Activated CD4-positive, CD25-positive, alpha-beta regulatory T cell treated with anti-CD3 and anti-CD28 coated beads, Interleukin-2, amount 50 U/mL, for 24 hours (primary cell): Measurements from ENCODE around the gene PITPNC1.
"Not testable (repeated sequence)": the region's sequence is repeated elsewhere in the genome, so short reads cannot be mapped to it uniquely, and the experiment has no call there.

ENCODE experiments used
- ATAC-seq, 2 donors: fragments of 150-1000 bp; cut with Tn5 transposase; one replicate each; pipeline ENCODE4 v1.10.0; 2021; ENCODE audit warnings: mild to moderate bottlenecking in 1 of 2, moderate library complexity in 1 of 2

PITPNC1 gene

DNA sequence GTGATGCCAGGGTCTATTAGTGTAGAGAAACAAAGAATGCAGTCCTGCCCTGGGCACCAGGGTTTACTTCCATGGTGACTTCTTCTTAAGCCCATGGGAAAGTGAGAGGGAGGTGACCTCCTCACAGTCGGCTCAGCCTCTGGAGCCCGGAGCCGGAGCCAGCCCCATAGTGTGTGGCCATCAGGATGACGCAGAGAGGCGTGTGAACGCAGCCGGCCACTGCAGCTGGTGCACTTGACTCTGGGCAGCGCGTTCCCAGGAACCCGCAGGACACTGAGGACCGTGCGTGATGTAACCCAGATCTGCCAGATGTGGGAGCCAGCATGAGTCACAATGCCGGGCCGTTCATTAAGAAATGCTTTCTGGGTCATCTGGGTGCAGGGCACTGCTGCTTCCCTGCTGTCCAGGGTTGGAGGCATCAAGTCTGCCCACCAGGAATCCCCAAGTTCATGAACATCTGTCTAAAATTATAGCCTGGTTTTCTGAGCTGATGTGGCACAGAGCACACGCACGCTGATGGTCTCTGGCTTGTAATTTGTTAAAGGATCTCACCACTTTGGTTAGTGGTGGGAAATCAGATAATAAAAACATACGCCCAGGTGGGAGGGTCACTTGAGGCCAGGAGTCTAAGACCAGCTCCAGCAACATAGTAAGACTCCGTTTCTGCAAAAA lies 114.1 kb downstream of the PITPNC1 start:
- no peak for ATAC-seq

DNA sequence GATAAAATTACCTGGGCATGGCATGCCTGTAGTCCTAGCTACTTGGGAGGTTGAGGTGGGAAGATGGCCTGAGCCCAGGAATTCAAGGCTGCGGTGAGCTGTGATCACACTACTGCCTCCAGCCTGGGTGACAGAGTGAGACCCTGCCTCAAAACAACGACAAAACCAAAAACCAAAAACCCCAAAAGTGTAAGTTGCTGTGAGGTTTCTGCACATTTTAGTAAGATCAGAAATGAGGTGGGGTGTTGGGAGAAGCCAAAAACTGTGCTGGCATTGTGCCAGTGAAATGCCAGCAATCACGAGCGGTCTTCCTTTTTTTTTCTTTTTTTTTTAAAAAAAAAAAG lies 114.6 kb downstream of the PITPNC1 start:
- no peak for ATAC-seq

DNA sequence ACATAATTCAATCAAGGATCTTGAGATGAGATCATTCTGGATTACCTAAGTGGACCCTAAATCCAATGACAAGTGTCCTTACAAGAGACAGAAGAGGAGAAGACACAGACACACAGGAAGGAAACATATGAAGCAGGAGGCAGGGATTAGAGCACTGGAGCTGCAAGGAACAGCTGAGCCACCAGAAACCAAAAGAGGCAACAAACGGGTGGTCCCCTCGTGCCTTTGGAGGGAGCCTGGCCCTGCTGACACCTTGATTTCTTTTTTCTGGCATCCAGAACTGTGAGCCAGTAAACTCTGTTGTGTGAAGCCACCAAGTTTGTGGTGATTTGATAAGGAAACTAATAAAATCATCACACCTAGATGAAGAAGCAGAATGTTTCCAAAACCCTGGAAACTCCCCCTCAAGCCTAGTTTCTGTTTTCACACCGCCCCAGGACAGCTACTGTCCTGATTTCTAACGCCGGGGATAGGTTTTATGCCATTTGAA lies 115.2 kb downstream of the PITPNC1 start:
- ATAC-seq, result no peak

DNA sequence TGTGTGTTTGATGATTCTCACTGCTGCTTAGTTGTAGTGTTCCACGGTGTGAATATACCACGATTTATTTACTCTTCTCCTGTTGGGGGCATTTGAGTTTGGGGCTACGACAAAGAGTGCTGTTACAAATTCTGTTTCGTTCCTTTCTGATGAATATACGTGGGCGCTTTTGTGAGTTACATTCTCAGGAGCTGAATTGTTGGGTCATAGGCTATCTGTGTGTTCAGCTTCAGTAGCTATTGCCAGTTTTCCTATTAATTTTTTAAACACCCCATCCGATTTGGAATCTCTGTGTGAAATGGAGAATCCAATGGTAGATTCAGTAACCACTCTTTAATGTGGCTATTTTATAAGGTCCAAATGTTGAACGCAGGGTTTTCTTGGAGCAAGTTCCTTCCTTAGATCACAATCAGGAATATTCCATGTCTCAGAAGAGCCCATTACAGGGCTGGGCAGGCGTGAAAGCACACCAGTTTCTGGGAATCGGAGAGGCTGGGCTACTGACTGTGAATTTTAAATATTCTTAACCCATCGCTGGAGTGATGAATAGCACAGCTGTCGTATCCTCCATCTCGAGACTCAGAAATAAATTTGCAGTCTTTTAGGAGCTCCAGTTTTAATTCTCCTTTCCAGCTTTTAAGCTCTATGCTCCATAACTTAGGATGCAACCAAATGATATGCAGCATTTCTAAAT lies 115.9 kb downstream of the PITPNC1 start:
- no peak for ATAC-seq

DNA sequence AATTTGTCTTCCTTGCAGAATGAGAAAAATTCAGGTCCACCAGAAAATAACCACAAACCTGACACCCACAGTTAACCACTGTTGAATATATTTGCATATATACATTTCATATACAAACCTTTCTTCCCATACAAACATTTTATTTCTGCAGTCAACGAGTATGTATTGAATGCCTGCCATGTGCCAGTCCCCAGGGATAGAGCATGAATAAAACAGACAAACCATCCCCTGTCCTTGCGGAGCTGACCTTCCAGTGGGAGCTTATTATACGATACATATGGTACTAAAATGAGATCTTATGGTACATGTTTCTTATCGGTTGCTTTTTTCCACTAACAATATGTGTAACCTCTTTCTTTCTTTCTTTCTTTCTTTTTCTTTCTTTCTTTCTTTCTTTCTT lies 116.7 kb downstream of the PITPNC1 start:
- ATAC-seq, result no peak

DNA sequence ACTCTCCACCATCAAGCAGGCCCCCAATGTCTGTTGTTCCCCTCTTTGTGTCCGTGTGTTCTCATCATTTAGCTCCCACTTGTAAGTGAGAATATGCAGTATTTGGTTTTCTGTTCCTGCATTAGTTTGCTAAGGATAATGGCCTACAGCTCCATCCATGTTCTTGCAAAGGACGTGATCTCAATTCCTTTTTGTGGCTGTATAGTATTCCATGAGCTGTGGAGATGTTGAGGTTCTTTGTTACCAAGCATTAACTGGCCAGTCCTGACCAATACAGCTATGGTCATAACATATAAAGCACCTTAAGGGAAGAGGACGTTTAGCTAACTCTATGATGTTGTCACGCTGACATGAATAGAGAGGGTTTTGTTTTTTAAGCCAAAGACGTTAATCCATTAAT lies 118.5 kb downstream of the PITPNC1 start:
- ATAC-seq, result not testable (repeated sequence)

DNA sequence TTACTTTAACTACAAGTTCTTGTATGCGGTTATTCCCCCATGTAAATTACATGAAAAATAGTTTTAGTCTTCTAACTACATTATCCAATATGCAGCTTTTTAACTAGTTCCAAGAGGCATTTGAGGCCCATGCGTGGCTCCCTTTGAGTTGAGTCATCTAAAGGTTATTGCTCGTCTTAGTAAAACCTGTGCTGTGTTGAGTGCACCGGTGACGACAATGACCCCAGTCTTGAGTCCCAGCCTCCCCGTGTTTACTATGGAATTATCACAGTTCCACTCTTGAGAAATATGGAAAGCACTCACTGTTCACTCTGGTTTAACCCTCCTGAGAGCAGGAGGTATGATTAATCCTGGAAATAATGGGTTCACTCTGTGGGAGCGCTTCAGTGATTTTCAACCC lies 119.2 kb downstream of the PITPNC1 start:
- ATAC-seq, result no peak

DNA sequence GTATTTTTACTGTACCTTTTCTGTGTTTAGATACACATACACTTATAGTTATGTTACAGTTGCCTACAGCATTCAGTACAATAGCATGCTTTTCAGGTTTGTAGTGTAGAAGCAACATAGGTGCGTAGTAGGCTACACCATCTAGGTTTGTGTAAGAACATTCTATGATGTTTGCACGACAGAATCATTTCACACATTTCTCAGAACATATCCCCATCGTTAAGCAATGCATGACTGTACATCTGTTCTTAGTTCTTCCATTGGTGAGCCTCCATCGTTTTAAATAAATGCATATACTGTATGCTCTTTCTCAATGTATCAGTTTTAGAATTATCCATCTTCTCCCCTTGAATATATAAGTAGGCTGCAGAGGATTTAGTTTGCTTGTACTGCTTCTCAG lies 122.6 kb downstream of the PITPNC1 start:
- ATAC-seq, result no peak

DNA sequence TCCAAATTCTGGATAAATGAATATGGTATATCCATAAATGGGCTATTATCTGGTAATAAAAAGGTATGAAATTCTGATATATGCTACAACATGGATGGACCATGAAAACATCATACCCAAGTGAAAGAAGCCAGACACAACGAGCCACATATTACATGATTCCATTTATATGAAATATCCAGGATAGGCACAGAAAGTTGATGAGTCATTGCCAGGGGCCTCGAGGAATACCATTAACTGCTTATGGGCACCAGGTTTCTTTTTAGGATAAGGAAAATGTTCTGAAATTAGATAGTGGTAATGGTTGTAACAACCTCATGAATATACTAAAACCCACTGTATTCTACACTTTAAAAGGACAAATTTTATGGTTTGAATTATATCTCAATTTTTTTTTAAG lies 123.2 kb downstream of the PITPNC1 start:
- no peak for ATAC-seq

DNA sequence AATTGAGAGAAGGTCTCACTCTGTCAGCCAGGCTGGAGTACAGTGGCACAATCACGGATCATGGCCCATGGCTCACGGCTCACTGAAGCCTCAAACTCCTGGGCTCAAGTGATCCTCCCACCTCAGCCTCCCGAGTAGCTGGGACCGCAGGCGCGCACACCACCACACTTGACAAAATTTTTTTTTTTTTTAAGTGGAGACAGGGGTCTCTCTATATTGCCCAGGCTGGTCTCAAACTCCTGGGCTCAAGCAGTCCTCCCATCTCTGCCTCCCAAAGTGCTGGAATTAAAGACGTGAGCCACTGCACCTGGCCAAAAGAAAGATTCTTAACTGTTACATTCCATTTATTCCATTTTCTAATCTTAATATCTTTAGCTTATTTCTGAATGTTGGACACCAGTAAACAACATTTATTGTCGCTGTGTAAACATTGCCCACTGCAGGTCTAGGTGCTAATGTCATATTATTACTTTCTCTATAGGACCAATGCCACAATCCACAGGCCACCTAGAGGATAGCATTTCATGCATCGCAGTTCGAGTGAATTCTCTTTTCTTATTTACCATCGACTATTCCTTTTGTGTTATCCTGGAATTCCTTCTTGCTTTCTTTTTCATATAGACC lies 123.7 kb downstream of the PITPNC1 start:
- no peak for ATAC-seq

DNA sequence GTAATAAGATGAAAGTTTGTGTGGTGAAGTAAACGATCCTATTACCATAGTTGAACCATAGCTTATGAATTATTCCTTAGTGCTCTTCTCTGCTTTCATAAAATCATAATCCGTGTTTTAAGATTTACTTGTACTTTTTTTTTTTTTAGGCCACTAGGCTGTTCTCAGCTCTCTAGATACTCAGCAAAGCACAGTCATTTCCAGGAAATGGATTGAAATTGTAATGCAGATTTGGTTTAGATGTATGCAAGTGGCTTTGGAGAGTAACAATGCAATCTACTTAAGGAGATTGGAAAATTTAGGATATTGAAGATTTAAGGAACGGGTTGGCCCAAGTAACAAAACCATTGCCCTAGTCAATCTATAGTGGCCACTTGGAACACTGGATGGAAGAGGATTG lies 125.1 kb downstream of the PITPNC1 start:
- ATAC-seq, result no peak

DNA sequence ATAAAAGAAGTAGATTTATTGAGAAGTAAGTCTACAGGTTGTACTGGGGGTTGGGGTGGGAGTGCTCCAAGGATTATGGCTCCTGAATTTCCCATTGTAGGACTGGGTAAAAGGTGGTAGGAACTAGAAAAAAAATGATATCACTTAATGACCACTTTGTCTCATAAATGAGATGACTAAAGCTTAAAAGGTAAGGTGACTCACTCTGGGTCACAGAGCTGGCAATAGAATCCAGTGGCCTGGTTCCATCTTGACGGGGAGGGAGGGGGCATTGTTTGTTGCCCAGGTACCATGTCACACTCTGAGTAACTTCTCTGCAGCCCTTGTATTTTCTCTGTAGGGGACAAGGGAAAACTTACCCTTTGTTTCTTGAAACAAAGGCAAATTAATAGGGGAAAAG lies 126.1 kb downstream of the PITPNC1 start:
- ATAC-seq, result peak; percentile 55 to 75

DNA sequence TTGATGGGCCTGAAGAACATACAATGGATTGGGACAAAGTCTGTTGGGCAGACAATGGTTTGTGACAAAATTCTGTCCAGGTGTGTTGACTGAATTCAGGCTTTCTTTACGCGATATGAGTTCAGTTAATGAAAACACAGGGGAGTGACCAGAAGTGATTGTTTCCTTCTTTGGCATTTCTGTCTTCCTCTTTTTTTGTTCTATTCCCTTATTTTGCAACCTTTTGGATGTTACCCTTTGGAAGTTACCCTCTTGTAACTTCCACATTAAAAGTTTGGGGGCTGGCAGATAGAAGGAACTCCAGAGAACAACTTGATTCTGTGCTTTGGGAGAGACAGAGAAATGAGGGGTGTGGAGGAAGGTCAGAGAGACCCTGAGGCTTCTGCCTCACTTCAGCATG lies 126.7 kb downstream of the PITPNC1 start:
- ATAC-seq, result no peak

DNA sequence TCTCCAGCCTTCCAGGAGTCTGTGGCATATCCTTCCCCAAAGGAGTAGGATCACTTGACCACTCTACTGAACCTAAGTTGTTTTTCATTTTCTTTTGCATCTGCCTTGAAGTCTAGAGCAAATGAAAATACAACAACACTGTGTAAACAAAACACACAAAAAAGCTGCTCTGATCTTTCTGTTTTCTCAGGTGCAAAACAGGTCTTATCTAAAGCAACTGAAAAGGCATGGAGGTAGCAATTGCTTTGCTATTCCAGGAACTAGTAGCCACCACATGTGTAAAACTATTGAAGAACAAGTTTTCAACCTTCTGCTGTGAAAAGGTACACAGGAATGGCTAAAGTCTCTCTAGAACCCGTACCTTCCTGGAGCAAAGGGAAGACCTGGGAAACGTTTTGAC lies 127.1 kb downstream of the PITPNC1 start:
- no peak for ATAC-seq

DNA sequence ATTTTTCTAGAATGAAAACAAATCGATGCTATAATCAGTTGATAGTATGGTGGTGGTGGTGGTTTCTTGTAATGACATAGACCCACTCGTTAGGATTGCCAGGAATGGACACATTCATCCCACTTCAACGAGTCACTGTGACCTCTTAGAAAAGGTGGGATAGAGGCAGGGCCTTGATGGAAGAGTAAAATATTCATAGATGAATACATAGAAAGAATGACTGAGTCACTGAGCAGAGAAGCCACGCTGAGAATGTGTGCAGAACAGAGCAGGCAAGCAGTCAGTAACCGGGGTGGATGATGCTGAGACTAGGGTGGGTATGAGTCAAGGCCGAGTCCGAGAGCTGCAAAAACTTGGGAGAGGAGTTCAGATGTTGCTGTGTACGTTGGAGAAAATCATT lies 129.9 kb downstream of the PITPNC1 start:
- ATAC-seq, result no peak

DNA sequence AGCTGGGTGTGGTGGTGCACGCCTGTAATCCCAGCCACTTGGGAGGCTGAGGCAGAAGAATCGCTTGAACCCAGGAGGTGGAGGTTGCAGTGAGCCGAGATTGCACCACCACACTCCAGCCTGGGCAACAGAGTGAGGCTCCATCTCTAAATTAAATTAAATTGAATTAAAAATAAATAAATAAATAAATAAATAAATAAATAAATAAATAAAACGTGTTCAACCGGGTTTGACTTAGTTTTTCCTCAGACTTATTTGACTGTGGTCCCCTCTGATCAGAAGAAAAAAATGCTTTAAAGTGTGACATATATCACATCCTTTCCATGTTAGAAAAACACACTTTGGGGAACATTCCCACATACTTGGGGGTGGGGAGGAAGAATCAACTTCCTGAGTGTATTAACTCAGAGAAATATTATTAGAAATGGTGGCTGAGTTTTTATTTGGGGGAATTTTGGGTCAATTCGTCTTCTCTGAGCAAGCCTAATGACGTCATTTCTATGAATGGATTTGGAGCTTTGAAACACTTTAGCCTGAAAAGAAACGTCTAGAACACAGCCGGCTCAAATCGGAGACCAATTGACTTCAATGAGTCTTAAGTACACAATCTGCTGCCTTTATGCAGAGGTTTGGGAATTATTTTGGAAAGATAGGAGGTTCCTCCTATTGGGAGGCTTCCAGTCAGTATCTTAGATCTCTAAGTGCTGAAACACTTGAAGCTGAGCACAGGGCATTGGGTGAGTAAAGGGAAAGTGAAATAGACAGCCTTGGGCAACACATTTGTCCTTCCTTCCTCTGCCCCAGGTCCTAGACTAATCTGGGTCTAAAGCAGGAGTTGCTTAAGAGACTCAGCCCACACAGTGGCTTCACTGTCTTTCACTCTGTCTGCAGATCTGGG lies 132.6 kb downstream of the PITPNC1 start:
- ATAC-seq, result no peak

DNA sequence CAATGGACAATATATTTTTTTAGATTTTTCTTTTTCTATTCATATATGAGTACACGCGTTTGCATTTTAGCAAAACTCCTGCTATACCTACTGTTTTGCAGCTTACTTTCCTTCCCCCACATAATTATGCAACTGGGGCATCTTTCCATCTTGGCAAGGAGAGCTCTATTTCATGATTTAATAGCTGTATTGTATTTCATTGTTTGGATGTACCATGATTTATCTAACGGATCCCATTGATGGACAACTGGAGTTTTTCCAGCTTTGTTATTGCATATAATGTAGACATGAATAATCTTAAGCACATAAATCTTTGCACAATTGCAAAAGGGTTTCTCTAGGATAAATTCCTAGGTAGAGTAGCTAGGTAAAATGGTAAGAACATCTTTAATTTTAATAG lies 133.9 kb downstream of the PITPNC1 start:
- ATAC-seq, result no peak

DNA sequence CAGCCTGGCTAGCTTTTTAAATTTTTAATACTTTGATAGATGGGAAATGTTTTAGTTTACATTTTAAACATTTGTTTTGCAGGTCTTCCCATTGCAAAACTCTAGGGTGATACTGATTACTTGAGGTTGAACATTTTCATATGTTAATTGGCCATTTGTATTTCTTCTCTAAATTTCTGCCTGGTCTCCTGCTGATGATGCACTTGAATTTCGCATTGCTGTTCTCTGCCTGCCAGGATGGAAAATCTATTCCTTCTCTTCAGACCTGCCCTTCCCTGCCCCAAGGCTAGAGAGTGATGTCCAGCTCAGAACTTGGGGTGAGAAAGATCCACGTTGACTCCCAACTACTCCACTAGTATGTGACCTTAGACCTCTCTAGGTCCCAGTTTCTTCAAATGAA lies 134.7 kb downstream of the PITPNC1 start:
- no peak for ATAC-seq

DNA sequence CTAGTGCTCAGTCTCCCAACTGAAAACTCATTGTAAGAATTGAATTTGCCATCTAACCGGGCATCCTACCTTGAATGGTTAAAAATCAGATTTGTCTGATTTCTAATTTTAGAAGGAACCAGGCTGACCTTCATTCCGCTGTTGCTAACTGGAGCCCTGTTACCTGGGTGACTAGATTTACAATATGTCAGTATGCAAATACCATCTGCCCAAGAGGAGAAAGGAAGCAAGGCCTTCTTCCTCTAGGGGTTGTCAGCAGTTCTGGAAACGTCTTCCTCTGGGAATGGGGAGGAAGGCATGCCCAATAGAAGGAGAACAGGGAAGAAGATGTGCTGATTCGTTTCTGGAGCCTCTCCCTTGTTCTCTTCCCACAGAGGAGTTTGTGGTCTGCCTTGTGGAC lies 137.9 kb downstream of the PITPNC1 start:
- ATAC-seq, result no peak

DNA sequence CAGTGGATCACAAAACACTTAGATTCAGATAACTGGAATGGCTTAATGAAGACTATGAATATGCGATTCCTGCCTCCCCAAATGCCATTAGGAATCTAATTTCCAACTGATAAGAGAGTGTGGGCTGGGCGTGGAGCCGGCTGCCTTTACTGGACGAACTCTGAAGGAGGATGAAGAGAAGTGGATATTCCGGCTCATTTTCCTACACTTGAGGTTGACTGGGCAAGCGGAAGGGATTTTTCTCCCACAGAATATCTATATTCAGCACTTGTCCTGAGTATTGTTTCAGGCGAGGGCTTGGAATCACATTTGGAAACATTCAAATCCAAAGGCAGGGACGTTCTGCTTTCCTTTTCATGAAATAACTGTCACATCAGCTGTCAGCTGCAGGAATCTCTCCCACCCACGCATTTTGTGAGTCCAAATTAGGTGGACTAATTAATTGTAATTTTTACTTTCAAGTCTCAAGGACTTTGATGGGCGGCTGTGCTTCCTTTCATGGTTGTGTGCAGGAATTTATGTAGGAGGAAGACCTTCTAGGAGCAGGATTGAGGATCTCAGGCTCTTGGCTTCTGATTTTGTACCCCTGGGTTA lies 138.5 kb downstream of the PITPNC1 start:
- no peak for ATAC-seq

DNA sequence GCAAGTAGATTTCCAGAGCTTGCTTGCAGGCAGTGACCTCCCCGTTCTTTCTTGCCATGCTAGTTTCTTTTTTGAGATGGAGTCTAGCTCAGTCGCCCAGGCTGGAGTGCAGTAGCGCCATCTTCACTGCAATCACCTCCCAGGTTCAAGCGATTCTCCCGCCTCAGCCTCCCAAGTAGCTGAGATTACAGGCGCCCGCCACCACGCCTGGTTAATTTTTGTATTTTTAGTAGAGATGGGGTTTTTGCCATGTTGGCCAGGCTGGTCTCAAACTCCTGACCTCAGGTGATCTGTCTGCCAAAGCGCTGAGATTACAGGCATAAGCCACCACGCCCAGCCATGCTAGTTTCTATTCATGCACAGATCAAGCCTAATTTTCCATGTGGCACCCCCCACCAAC lies 139.5 kb downstream of the PITPNC1 start:
- not testable (repeated sequence) for ATAC-seq

DNA sequence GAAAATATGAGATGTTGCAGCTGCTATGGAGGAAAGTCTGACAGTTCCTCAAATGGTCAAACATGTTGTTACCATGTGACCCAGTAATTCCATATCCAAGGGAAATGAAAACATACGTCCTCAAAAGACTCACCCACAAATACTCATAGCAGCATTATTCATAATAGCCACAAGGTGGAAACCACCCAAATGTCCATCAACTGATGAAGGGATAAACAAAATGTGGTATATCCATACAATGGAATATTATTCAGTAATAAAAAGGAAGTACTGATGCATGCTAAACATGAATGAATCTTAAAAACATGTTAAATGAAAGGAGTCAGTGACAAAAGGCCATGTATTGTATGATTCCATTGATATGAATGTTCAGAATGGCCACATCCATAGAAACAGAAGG lies 140.2 kb downstream of the PITPNC1 start:
- no peak for ATAC-seq

DNA sequence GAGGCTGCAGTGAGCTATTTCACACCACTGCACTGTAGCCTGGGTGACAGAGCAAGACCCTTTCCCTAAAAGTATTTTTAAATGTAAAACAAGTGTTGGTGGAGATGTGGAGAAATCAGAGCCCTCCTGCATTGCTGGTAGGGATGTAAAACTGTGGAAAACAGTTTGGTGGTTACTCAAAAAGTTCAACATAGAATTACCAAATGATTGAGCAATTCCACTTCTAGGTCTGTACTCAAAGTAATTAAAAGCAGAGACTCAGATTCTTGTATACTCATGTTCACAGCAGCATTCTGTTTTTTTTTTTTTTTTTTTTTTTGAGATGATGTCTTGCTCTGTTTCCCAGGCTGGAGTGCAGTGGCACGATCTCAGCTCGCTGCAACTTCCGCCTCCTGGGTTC lies 141.8 kb downstream of the PITPNC1 start:
- no peak for ATAC-seq
